CD4-positive, alpha-beta T cell treated with Interleukin-15 for 4 hours (primary cell): Measurements from ENCODE around the gene CXXC4.

ENCODE experiments used
- DNase-seq: peaks from one replicate; pipeline ENCODE4 v3.0.0-alpha.2; 2020; ENCODE audit warnings: low spot score

CXXC4 gene

DNA sequence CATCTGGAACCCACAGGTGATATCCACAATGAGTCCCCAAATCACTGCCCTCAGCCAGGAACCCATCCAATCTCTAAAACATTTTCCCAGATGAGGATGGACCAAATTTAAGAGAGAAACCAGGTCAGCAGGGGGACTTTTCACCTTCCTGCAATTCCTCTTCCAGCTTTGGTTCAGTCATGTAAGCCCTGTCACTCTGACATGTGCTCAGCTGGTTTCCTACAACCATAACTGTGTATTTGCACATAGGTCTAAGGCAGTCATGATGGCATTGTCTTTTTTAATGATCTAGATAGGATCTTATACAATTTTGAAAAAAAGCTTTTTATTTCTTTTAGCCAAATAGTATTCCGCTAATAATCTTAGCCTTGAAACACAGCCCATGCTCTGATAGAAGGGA is 6.5 kb downstream of the CXXC4 start:
- no peak for DNase-seq

DNA sequence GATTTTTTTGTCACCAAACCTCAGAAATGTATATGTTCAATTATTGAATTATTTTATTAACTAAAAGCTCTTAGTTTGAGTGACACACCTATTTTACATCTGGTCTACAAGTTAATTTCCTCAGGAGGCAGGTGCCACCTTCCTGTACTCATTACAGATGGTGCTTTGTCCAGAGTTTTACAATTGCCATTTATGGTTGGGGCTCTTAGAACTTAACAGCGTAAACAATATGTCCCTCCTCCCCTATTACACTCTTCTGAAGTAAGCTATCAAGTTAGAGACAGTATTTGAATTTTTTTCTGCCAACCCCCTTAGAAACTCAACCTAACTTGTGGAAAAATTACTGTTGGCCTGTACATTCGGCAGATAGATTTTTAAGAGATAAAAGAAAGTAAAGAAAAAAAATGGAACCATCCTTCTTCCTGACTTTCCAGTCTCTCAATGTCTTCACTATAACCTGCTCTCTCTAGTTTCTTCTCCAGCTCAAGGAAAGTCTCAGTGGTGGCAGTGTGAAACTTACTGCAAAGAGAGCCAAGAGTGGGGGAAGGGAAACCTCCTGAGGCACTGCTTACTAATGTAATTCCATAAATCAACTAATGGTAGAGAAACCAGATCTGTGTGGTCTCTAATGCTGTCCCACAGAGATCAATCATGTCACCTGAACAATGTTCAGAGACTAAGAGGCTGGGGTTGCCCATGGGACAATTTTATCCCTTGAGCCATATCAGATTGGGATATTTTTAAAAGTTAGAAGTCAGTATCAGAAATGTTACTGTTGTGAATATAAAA is 7.8 kb downstream of the CXXC4 start:
- no peak for DNase-seq

GRCh38 chr4:104475652-104476051 is 19.0 kb downstream of the CXXC4 start:
- DNase-seq = no peak

DNA sequence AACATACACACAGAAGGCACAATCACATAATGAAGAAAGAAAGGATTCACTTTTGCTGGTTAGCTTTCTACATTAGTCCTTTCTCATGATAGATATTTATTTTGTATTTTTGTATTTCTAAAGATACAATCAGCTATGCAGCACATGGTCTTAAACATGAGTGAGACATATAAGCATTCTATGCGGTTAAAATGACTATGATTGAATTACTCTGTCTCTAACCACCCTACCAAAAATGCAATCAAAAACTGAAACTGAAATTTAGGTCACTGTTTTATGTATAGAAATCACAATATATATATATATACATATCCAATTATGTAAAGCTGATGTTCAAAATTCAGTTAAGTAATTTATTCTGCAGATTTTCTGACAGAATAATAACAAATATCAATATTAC is 21.9 kb downstream of the CXXC4 start:
- no peak for DNase-seq

DNA sequence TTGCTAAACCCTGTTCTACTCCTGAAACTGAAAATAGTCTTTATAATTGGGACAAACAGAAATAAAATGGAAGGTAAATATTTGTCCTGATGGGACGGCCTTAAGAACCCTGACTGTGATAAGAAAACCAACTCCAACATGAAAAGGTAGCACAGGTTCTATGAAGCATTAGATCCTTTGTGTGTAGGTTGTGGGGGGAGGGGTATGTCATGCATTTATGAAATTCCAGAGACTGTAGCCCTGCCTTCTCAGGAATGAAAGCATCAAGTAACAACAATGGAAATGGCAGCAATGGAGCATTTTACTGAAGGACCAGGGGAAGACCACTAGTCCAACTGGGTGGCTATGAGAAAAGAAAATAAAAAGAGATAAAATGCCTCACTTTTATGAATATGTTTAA is 23.9 kb downstream of the CXXC4 start:
- DNase-seq = no peak

DNA sequence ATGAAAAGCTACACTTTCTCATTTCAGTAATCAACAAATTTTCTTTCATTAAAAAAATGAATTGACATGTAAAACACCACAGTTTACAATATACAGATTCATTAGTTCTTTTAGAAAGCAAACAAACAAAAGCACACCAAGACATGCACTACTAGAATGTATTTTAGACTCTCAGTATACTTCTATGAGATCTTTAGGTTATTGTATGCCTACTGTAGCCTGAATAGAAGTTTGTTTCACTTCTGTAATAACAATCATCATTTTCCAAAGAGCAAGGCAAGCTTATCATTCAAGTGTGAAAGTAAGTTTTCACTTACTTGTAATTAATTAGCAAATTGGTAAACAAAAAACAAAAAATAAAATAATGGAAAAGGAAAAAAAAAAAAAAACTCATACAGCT is 24.9 kb downstream of the CXXC4 start:
- no peak for DNase-seq

DNA sequence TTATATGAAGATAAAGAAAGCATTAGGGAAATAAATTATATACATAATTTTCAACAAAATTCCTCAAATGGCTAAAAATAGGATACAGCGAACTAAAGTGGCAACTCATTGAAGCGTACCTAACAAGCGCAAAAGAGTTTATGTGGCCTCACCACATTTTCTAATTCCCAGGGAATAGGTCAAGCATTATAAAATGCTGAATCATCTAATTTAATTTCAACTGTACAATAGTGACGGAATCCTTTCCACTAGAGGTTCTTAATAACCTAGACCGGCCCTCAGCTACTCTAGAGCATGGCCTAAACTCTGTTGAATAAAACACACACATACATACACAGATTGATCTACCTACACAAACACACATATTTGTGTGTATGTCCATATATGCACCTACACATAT is 29.1 kb downstream of the CXXC4 start:
- no peak for DNase-seq

GRCh38 chr4:104465201-104465600 is 29.5 kb downstream of the CXXC4 start:
- DNase-seq = no peak

GRCh38 chr4:104462641-104463040 is 32.1 kb downstream of the CXXC4 start:
- no peak for DNase-seq

DNA sequence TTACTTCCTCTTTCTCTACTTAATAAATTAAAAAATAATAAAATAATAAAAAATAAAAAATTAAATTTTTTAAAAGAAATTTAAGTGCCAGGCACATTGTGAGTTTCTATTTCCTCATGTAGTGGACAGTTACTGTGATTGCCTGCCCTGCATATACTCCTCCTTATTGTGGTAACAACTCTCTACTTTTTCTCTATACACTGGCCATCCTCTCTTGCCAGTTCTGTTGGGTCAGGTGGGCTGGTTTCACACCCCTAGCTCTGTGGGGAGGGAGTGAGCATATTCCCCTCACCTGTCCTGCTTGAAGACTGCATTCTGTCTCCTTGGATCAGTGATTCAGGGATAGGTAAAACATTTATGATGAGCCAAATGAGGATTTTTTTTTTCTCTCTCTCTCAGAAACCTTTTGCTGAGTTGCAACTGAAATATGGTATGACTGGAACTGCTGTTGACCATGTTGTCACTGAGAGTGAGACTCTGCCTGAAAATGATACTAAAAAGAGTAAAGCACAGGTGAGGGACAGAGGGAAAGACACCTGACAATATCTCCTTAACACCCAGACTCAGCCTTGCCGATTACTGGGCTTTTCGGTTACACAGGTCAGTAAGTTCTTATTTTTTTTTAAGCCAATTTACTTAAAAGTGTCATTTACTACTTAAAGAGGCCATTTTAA is 37.2 kb downstream of the CXXC4 start:
- no peak for DNase-seq

GRCh38 chr4:104451573-104451972 is 43.1 kb downstream of the CXXC4 start:
- DNase-seq = no peak

- no peak for DNase-seq
Measured at GRCh38 chr4:104449537-104449936, 45.2 kb downstream of the CXXC4 start.

GRCh38 chr4:104447294-104447693 is 47.4 kb downstream of the CXXC4 start:
- no peak for DNase-seq

GRCh38 chr4:104446431-104447278 is 48.0 kb downstream of the CXXC4 start:
- DNase-seq = no peak

- DNase-seq = no peak
Measured at GRCh38 chr4:104444685-104445084, 50.0 kb downstream of the CXXC4 start.

- DNase-seq = no peak
Measured at GRCh38 chr4:104436542-104436941, 58.2 kb downstream of the CXXC4 start.

- DNase-seq = no peak
Measured at GRCh38 chr4:104429150-104429741, 65.4 kb downstream of the CXXC4 start.

DNA sequence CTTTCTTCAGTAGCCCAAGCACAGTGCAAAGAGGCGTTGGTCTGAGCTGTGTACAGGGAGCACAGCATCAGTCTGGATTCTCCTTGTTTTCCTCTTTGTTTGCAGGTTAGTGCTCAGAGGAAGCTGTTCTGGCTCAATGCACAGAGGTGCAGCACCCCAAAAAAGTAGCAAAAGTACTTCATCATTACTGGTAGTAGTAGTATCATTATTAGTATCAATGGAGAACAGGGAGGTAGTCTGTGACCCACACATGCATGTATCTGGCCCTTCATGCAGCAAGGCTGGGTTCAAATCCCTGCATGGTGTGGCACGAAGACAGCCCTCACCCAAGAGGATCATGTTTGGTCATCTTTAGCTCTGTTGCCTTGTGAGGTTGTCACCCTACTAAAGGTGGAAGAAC is 68.7 kb downstream of the CXXC4 start:
- DNase-seq = no peak

- no peak for DNase-seq
Measured at GRCh38 chr4:104424989-104425388, 69.7 kb downstream of the CXXC4 start.

GRCh38 chr4:104424475-104424941 is 70.2 kb downstream of the CXXC4 start:
- no peak for DNase-seq

DNA sequence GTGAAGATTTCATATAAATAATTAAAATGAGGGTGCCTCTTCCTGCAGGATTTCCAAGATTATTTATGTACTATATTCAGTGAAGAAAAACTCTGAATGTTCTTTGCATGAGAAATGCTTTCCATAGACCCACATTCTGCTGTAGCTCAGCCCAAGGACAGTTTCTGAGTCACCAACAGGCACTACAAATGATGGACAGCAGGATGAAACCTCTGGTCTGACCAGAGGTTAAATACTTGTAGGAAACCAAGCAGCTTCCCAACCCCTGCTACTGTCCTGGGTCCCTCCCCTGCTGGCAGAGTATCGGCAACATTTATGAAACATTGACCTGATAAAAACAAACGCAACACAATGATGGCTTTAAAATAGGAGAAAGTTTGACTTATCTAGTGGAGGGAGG is 73.1 kb downstream of the CXXC4 start:
- no peak for DNase-seq

DNA sequence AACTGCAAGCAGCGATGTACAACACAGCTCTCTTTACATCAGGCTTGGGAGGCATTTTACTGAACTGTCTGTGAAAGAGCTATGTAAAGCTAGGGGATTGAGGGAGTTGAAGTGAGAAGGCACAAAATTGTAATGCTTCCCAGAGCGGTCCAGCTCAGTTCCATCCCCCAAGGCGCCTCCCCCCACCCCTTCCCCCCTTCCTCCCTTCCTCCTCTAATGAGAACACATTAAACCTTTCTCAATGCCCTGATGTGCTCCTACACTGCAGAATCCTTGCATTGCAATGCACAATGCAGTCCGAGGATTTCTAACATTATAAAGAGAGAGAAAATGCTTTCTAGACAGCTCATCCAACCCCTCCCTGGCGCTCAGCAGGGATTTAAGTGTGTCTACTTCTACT is 73.9 kb downstream of the CXXC4 start:
- no peak for DNase-seq
